ENCODE results near the gene COMMD6.
A peak's percentile ranks its signal among the peaks of the same experiment; 100 is the strongest.

COMMD6 gene

DNA sequence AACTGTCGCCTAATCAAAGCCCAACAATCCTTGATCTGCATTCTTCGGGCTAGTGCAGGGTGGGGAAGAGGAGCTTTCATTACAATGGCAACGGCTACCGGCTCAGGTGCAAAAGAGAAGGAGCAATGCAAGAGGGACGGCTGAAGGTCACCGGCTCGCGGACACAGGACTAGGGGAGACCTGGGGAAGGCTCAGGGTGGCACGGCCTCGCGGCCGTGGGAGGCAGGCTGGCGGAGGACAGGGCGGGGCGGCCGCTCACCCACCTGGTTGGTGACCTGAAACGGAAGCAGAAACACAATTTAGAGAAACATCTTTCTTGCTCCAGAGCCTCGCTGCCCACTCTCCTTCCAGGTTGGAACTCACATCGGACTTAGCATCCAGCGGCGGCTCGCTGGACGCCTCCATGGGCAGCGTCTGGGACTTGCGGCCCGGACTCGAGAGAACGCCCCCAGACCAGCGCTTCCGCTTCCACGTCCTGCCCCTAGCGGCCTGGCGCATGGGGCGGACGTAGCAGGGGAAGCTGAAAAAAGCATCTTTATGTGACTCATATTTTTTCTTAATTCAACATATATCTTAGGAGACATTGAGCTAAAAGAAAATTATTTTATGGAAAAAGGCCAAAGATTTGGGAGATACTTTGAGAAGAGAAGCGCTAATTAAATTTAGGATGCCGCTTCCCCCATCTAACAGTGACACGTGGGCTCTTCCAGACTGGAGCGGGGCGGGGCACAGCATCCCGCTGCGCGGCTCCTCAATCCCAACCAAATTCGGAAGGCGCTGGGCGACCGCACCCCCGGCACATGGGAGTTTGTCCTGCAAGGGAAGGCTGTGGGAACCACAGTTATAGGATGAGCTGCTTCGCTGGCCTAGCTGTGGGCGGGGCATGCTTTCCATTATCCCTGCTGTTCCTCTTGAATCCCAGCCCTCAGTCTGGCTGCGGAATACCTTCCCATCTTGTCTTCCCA, at the start of gene COMMD6:
Gene COMMD6 (minus strand): TSS at position 441 of the 965 bp plus-strand sequence. CDS start 36 bp downstream, at position 405.
- peak; percentile 96 for DNase-seq (ENCODE audit: low read depth)
- TF ChIP-seq, protein P1, sequence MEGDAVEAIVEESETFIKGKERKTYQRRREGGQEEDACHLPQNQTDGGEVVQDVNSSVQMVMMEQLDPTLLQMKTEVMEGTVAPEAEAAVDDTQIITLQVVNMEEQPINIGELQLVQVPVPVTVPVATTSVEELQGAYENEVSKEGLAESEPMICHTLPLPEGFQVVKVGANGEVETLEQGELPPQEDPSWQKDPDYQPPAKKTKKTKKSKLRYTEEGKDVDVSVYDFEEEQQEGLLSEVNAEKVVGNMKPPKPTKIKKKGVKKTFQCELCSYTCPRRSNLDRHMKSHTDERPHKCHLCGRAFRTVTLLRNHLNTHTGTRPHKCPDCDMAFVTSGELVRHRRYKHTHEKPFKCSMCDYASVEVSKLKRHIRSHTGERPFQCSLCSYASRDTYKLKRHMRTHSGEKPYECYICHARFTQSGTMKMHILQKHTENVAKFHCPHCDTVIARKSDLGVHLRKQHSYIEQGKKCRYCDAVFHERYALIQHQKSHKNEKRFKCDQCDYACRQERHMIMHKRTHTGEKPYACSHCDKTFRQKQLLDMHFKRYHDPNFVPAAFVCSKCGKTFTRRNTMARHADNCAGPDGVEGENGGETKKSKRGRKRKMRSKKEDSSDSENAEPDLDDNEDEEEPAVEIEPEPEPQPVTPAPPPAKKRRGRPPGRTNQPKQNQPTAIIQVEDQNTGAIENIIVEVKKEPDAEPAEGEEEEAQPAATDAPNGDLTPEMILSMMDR (conservative IDR thresholded peaks at IDR 0.05; ENCODE audit: control insufficient read depth, insufficient read depth, low read depth, low read length), result no peak
- H3K4me3 ChIP-seq (ENCODE audit: control insufficient read depth, low read depth, low read length), result peak within 1 kb of the TSS; percentile 100

GRCh38 chr13:75585153-75585552, 47.5 kb upstream of the COMMD6 start:
- no peak overlapping the region for H3K4me3 ChIP-seq (ENCODE audit: control insufficient read depth, low read depth, low read length)
- DNase-seq (ENCODE audit: low read depth), result no peak
- TF ChIP-seq, protein P1 (conservative IDR thresholded peaks at IDR 0.05; ENCODE audit: control insufficient read depth, insufficient read depth, low read depth, low read length), result no peak

- TF ChIP-seq, protein P1 (conservative IDR thresholded peaks at IDR 0.05; ENCODE audit: control insufficient read depth, insufficient read depth, low read depth, low read length), result no peak
- no peak overlapping the region for H3K4me3 ChIP-seq (ENCODE audit: control insufficient read depth, low read depth, low read length)
- DNase-seq (ENCODE audit: low read depth), result no peak
These were observed 45.5 kb upstream of the COMMD6 start for GRCh38 chr13:75583091-75583490.

GRCh38 chr13:75581874-75582640, 44.4 kb upstream of the COMMD6 start:
- no peak for DNase-seq (ENCODE audit: low read depth)
- TF ChIP-seq, protein P1 (conservative IDR thresholded peaks at IDR 0.05; ENCODE audit: control insufficient read depth, insufficient read depth, low read depth, low read length), result no peak
- no peak overlapping the region for H3K4me3 ChIP-seq (ENCODE audit: control insufficient read depth, low read depth, low read length)

GRCh38 chr13:75579529-75579928, 41.9 kb upstream of the COMMD6 start:
- TF ChIP-seq, protein P1 (conservative IDR thresholded peaks at IDR 0.05; ENCODE audit: control insufficient read depth, insufficient read depth, low read depth, low read length), result no peak

DNA sequence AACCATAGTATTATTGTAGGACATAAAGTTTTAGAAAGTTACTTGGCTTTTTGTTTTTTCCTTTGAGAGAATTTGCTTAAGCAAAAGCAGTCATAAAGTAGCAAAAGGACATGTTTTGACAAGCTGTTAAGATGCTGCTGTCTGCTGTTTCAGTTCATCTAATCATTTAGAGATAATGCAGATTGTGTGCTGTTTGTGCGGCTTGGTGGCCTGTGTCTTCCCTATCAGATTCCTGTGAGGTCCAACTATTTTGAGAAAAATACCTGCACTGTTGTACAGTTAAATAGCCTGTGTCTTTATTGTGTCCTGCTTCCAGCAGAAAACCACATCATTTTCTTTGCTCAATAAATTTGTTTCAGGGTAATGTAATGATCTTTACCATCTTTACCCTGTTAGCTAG, 31.9 kb upstream of the COMMD6 start:
- DNase-seq (ENCODE audit: low read depth), result no peak
- TF ChIP-seq, protein P1 (conservative IDR thresholded peaks at IDR 0.05; ENCODE audit: control insufficient read depth, insufficient read depth, low read depth, low read length), result no peak
- no peak overlapping the region for H3K4me3 ChIP-seq (ENCODE audit: control insufficient read depth, low read depth, low read length)

More at GRCh38 chr13:75579529-75579928, 41.9 kb upstream of the COMMD6 start:
- H3K4me3 ChIP-seq (ENCODE audit: control insufficient read depth, low read depth, low read length), result no peak overlapping the region
- DNase-seq (ENCODE audit: low read depth), result no peak
